B cell (primary cell): ENCODE results near the gene TFDP1. TPM values are rescaled to one million over a fixed set of nuclear protein-coding genes. Genes with fewer than 3 reads are reported as not detected.

Experiments used
- ATAC-seq: fragments of 200-7000 bp; cut with Tn5 transposase; one replicate; pipeline ENCODE4 v1.10.0; 2021; ENCODE audit warnings: low read depth, mild to moderate bottlenecking, moderate number of reproducible peaks, moderate library complexity
- CTCF ChIA-PET: fragments of 350-600 bp; sonication (Branson Sonifier 250); formaldehyde crosslinking; loops from one replicate; lab custom pipeline; 2021; ENCODE audit warnings: antibody characterized with exemption, inconsistent platforms; lab: Charles Lee
- POLR2A ChIA-PET: fragments of 350-600 bp; sonication (Branson Sonifier 250); formaldehyde crosslinking; loops from one replicate; lab custom pipeline; 2021; ENCODE audit warnings: antibody characterized with exemption; lab: Charles Lee
- DNase-seq: peaks from one replicate; pipeline ENCODE4 v3.0.0; 2013
- H2AFZ ChIP-seq: 2 replicates; pipeline ENCODE4 v1.6.1; 2012; ENCODE audit warnings: mild to moderate bottlenecking, low read depth, low read length; ENCODE audit not compliant: insufficient read depth, poor library complexity, severe bottlenecking
- H3K27ac ChIP-seq, 2 donors: 1 replicate in 1 of 2; 2 replicates in 1 of 2; pipeline ENCODE4 v1.5.1; 2012 to 2013; ENCODE audit warnings: low read length in 2 of 2, mild to moderate bottlenecking in 2 of 2, moderate library complexity in 1 of 2
- H3K27me3 ChIP-seq, 4 experiments: fragments of 200-600 bp in 1 of 4; sonication (generic) in 1 of 4; replicated peaks in 1 of 4; 1 replicate in 2 of 4; 2 replicates in 2 of 4; pipeline versions ENCODE4 v1.6.1 to v1.7.0; 2013 to 2016; ENCODE audit warnings: low read length in 3 of 4, mild to moderate bottlenecking in 2 of 4, mixed read lengths in 1 of 4, moderate library complexity in 1 of 4; ENCODE audit not compliant: insufficient read depth in 4 of 4, control insufficient read depth in 3 of 4; ENCODE audit errors: control extremely low read depth in 1 of 4
- H3K36me3 ChIP-seq, 2 experiments: replicated peaks in 1 of 2; 1 replicate in 1 of 2; 2 replicates in 1 of 2; pipeline versions ENCODE4 v1.6.1 to v1.7.1; 2013; ENCODE audit warnings: low read length in 1 of 2; ENCODE audit not compliant: insufficient read depth in 2 of 2, control insufficient read depth in 1 of 2; ENCODE audit errors: control extremely low read depth in 1 of 2, extremely low read depth in 1 of 2
- H3K4me1 ChIP-seq, 2 donors: fragments of 200-600 bp in 1 of 2; sonication (generic) in 1 of 2; 1 replicate in 1 of 2; 2 replicates in 1 of 2; pipeline versions ENCODE4 v1.5.1 to v1.6.1; 2013 to 2017; ENCODE audit warnings: low read length in 2 of 2; ENCODE audit not compliant: control insufficient read depth in 2 of 2, insufficient read depth in 2 of 2
- H3K4me2 ChIP-seq: replicated peaks from 2 replicates; pipeline ENCODE3; 2012; ENCODE audit warnings: mild to moderate bottlenecking, low read depth, low read length; ENCODE audit not compliant: poor library complexity, severe bottlenecking
- H3K4me3 ChIP-seq, 5 experiments: fragments of 200-600 bp in 1 of 5; sonication (generic) in 1 of 5; 1 replicate in 3 of 5; 2 replicates in 2 of 5; pipeline versions ENCODE4 v1.5.1 to v1.7.0; 2011 to 2016; ENCODE audit warnings: low read length in 4 of 5, mild to moderate bottlenecking in 4 of 5, low read depth in 2 of 5, control low read depth in 1 of 5, moderate library complexity in 1 of 5; ENCODE audit not compliant: insufficient read depth in 1 of 5; ENCODE audit errors: control extremely low read depth in 1 of 5, extremely low read depth in 1 of 5
- H3K79me2 ChIP-seq: fragments of 200-600 bp; sonication (generic); one replicate; pipeline ENCODE4 v1.6.0; 2016; ENCODE audit warnings: low read length; ENCODE audit not compliant: control insufficient read depth, insufficient read depth
- H3K9ac ChIP-seq: fragments of 200-600 bp; sonication (generic); 2 replicates; pipeline ENCODE4 v1.6.1; 2017; ENCODE audit warnings: mild to moderate bottlenecking, low read length, moderate library complexity
- H3K9me3 ChIP-seq, 3 donors: one replicate each; pipeline versions ENCODE4 v1.6.1 to v1.7.1; 2013; ENCODE audit warnings: low read length in 2 of 3; ENCODE audit not compliant: control insufficient read depth in 2 of 3, insufficient read depth in 1 of 3; ENCODE audit errors: control extremely low read depth in 1 of 3
- H4K20me1 ChIP-seq: 2 replicates; pipeline ENCODE4 v1.6.0; 2012; ENCODE audit warnings: mild to moderate bottlenecking, low read length; ENCODE audit not compliant: insufficient read depth, control insufficient read depth, poor library complexity, severe bottlenecking
- H3K27ac Mint-ChIP-seq: one replicate; pipeline ENCODE4 v1.8.0; 2021; ENCODE audit warnings: mixed read lengths
- H3K27me3 Mint-ChIP-seq: one replicate; pipeline ENCODE4 v1.8.0; 2021; ENCODE audit warnings: mixed read lengths
- H3K4me1 Mint-ChIP-seq: one replicate; pipeline ENCODE4 v1.8.0; 2021; ENCODE audit warnings: mixed read lengths
- H3K4me3 Mint-ChIP-seq: one replicate; pipeline ENCODE4 v1.8.0; 2021; ENCODE audit warnings: mixed read lengths
- H3K9me3 Mint-ChIP-seq: one replicate; pipeline ENCODE4 v1.8.0; 2022; ENCODE audit warnings: mixed read lengths; ENCODE audit not compliant: insufficient read depth
- EZH2 ChIP-seq: IDR thresholded peaks from 2 replicates; pipeline ENCODE4 v1.6.1; 2012; ENCODE audit warnings: borderline replicate concordance, low read depth, mild to moderate bottlenecking, moderate library complexity, low read length; ENCODE audit not compliant: insufficient read depth, poor library complexity, severe bottlenecking
- WGBS: methylation state at CpG from one replicate; pipeline ENCODE4 v1.1.5; 2013; ENCODE audit warnings: missing lambda C conversion rate; ENCODE audit not compliant: insufficient coverage; 5-methylcytosine and 5-hydroxymethylcytosine counted together
- intact Hi-C: fragments of 100-400 bp; cut with micrococcal nuclease; formaldehyde crosslinking; loops from one replicate; pipeline ENCODE4 v1.10.0; 2022
- polyA plus RNA-seq: library from polyadenylated mRNA; depleted of rRNA; stranded (reverse); fragments of >200 nt; gene quantifications from 2 replicates; pipeline ENCODE4 v1.2.3, GENCODE V29; 2012
- total RNA-seq, 2 donors: library from RNA; stranded (reverse); fragments of 120-200 nt in 1 of 2; gene quantifications; 1 replicate in 1 of 2; 2 replicates in 1 of 2; pipeline versions ENCODE4 v1.2.3 to v1.2.4, GENCODE V29; 2013 to 2022
- TF ChIP-seq, protein P1 (sequence below): fragments of 200-600 bp; IDR thresholded peaks from one replicate; pipeline ENCODE4 v1.8.0; 2022; ENCODE audit warnings: antibody characterized with exemption, mild to moderate bottlenecking

Gene TFDP1
- total and polyA plus RNA-seq, 2 donors (not counting 1 experiment from before 2014, with no cell fraction given): 19.1 to 31.1 TPM

- Mint-ChIP-seq H3K4me1 (peaks cover 33% of the 10 kb centered on the region), H3K4me3 (no peak overlapping the region), H3K27ac (no peak overlapping the region), H3K9me3 (no peaks in the 10 kb centered on the region), H3K27me3 (no peaks in the 10 kb centered on the region)
- no peaks in the 10 kb centered on the region for H3K79me2 ChIP-seq
- no peak overlapping the region for H3K4me2 ChIP-seq
- no peak overlapping the region for H2AFZ ChIP-seq
- peaks cover 0 to 1% (median 0%) of the 10 kb centered on the region in 3 donors for H3K9me3 ChIP-seq
- H3K4me3 ChIP-seq: no peak overlapping the region
- TF ChIP-seq, protein P1, sequence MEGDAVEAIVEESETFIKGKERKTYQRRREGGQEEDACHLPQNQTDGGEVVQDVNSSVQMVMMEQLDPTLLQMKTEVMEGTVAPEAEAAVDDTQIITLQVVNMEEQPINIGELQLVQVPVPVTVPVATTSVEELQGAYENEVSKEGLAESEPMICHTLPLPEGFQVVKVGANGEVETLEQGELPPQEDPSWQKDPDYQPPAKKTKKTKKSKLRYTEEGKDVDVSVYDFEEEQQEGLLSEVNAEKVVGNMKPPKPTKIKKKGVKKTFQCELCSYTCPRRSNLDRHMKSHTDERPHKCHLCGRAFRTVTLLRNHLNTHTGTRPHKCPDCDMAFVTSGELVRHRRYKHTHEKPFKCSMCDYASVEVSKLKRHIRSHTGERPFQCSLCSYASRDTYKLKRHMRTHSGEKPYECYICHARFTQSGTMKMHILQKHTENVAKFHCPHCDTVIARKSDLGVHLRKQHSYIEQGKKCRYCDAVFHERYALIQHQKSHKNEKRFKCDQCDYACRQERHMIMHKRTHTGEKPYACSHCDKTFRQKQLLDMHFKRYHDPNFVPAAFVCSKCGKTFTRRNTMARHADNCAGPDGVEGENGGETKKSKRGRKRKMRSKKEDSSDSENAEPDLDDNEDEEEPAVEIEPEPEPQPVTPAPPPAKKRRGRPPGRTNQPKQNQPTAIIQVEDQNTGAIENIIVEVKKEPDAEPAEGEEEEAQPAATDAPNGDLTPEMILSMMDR: no peak
- no peak for TF ChIP-seq EZH2
- DNase-seq (no peak), ATAC-seq (no peak)
- intact Hi-C loops: no loop called here
- 45% methylated on average over 10 of the region's 10 CpGs for WGBS
- H4K20me1 ChIP-seq: no peaks in the 10 kb centered on the region
- no peak overlapping the region for H3K9ac ChIP-seq
- H3K36me3 ChIP-seq: no peaks in the 10 kb centered on the region
- H3K27me3 ChIP-seq: no peaks in the 10 kb centered on the region
- POLR2A ChIA-PET: no interaction called here
- CTCF ChIA-PET: no interaction called here
- H3K27ac ChIP-seq: no peak overlapping the region
- H3K4me1 ChIP-seq: peaks cover 9 to 16% of the 10 kb centered on the region in 2 donors
Observed at GRCh38 chr13:113646921-113647340, 62.4 kb downstream of the TFDP1 start.

- H3K27ac ChIP-seq: no peak overlapping the region
- no peak overlapping the region for H3K9ac ChIP-seq
- Mint-ChIP-seq H3K27me3 (no peaks in the 10 kb centered on the region), H3K4me3 (no peak overlapping the region), H3K4me1 (peaks cover 29% of the 10 kb centered on the region), H3K9me3 (no peaks in the 10 kb centered on the region), H3K27ac (no peak overlapping the region)
- no peak for TF ChIP-seq EZH2
- TF ChIP-seq, protein P1: no peak
- H3K79me2 ChIP-seq: no peaks in the 10 kb centered on the region
- H2AFZ ChIP-seq: no peak overlapping the region
- H3K27me3 ChIP-seq: no peaks in the 10 kb centered on the region
- DNase-seq (no peak), ATAC-seq (no peak)
- H4K20me1 ChIP-seq: no peaks in the 10 kb centered on the region
- POLR2A ChIA-PET: no interaction called here
- H3K9me3 ChIP-seq: peaks cover 0 to under 1% (median 0%) of the 10 kb centered on the region in 3 donors
- WGBS: 67% methylated on average over 40 of the region's 42 CpGs
- no peaks in the 10 kb centered on the region for H3K36me3 ChIP-seq
- no peak overlapping the region for H3K4me3 ChIP-seq
- CTCF ChIA-PET: no interaction called here
- H3K4me2 ChIP-seq: no peak overlapping the region
- peaks cover 9 to 16% of the 10 kb centered on the region in 2 donors for H3K4me1 ChIP-seq
- intact Hi-C loops: no loop called here
Observed at GRCh38 chr13:113647351-113648215, 63.0 kb downstream of the TFDP1 start.
